GM12878 (cell line): ENCODE data around the gene KCNAB2. TPM values are rescaled to one million over a fixed set of nuclear protein-coding genes. Genes with fewer than 3 reads are reported as not detected.

ENCODE experiments used
- CBX3 ChIP-seq: fragments of 200-600 bp; sonication (generic); IDR thresholded peaks from 2 replicates; pipeline ENCODE4 v1.6.1; 2016; ENCODE audit warnings: low read depth, borderline replicate concordance
- CHD2 ChIP-seq: IDR thresholded peaks from 2 replicates; pipeline ENCODE4 v1.6.1; 2011; ENCODE audit warnings: low read depth, low read length, improper control_type of control experiment, borderline replicate concordance
- CHD4 ChIP-seq: fragments of 200-600 bp; sonication (generic); IDR thresholded peaks from 2 replicates; pipeline ENCODE4 v1.6.1; 2016; ENCODE audit warnings: mild to moderate bottlenecking
- DPF2 ChIP-seq: fragments of 450-650 bp; IDR thresholded peaks from 2 replicates; pipeline ENCODE4 v1.6.1; 2017; ENCODE audit warnings: mild to moderate bottlenecking
- EP300 ChIP-seq, 2 experiments: fragments of 150-350 bp in 1 of 2; IDR thresholded peaks; 2 replicates each; pipeline ENCODE4 v1.6.1; 2011 to 2012; ENCODE audit warnings: low read depth in 2 of 2, low read length in 2 of 2, borderline replicate concordance in 1 of 2, improper control_type of control experiment in 1 of 2, inconsistent platforms in 1 of 2; ENCODE audit not compliant: control insufficient read depth in 1 of 2
- FOS ChIP-seq: IDR thresholded peaks from 3 replicates; pipeline ENCODE4 v1.6.1; 2011; ENCODE audit warnings: borderline replicate concordance; ENCODE audit not compliant: insufficient read length; ENCODE audit errors: extremely low read depth
- HDAC6 ChIP-seq: fragments of 200-600 bp; sonication (generic); IDR thresholded peaks from one replicate; pipeline ENCODE4 v1.8.0; 2017; ENCODE audit warnings: antibody characterized with exemption; ENCODE audit not compliant: unreplicated experiment
- HDGF ChIP-seq: fragments of 450-650 bp; IDR thresholded peaks from 2 replicates; pipeline ENCODE4 v1.6.1; 2016; ENCODE audit warnings: antibody characterized with exemption
- IRF4 ChIP-seq: IDR thresholded peaks from 2 replicates; pipeline ENCODE4 v1.6.1; 2011; ENCODE audit warnings: low read depth, low read length
- KAT2A ChIP-seq: conservative IDR thresholded peaks from 2 replicates; pipeline ENCODE4 v1.6.1; 2011; ENCODE audit warnings: low read depth, low read length; ENCODE audit not compliant: control insufficient read depth
- NFIC ChIP-seq: IDR thresholded peaks from 2 replicates; pipeline ENCODE4 v1.6.1; 2012; ENCODE audit warnings: low read depth, mild to moderate bottlenecking, inconsistent platforms, low read length, moderate library complexity
- POLR2AphosphoS2 ChIP-seq: IDR thresholded peaks from 2 replicates; pipeline ENCODE4 v1.6.1; 2011; ENCODE audit warnings: low read depth, mild to moderate bottlenecking, low read length, improper control_type of control experiment, moderate library complexity
- RBBP5 ChIP-seq: fragments of 200-600 bp; sonication (generic); conservative IDR thresholded peaks from 2 replicates; pipeline ENCODE4 v1.6.1; 2016
- SIN3A ChIP-seq: IDR thresholded peaks from 2 replicates; pipeline ENCODE4 v1.6.1; 2012; ENCODE audit warnings: low read depth, low read length, improper control_type of control experiment
- SPI1 ChIP-seq: IDR thresholded peaks from 2 replicates; pipeline ENCODE4 v1.6.1; 2011; ENCODE audit warnings: low read depth, mild to moderate bottlenecking, low read length, moderate library complexity, borderline replicate concordance; ENCODE audit not compliant: insufficient read depth
- WRNIP1 ChIP-seq: IDR thresholded peaks from 2 replicates; pipeline ENCODE4 v1.6.1; 2011; ENCODE audit warnings: low read depth, low read length, improper control_type of control experiment, borderline replicate concordance
- ZBTB4 ChIP-seq: fragments of 450-650 bp; formaldehyde crosslinking; IDR thresholded peaks from 2 replicates; pipeline ENCODE4 v1.4.0; 2022; ENCODE audit warnings: mild to moderate bottlenecking, moderate library complexity
- ZNF592 ChIP-seq: fragments of 450-650 bp; IDR thresholded peaks from 2 replicates; pipeline ENCODE4 v1.6.1; 2017; ENCODE audit warnings: mild to moderate bottlenecking, moderate library complexity
- ZSCAN29 ChIP-seq: fragments of 450-650 bp; IDR thresholded peaks from 2 replicates; pipeline ENCODE4 v1.6.1; 2017; ENCODE audit warnings: mild to moderate bottlenecking, moderate library complexity
- polyA plus RNA-seq, 11 experiments: library from polyadenylated mRNA; depleted of rRNA in 4 of 11; unstranded in 6 of 11; stranded (reverse) in 5 of 11; fragments of >200 nt; fragmentation: Nextera tagmentation in 4 of 11; fragmentation: Illumina TruSeq in 1 of 11; extraction: Ambion mirVana in 4 of 11; extraction: Trizol in 1 of 11; gene quantifications; 1 replicate in 1 of 11; 2 replicates in 10 of 11; pipeline versions ENCODE4 v1.2.1 to v1.2.3, GENCODE V29; 2011 to 2016; ENCODE audit warnings: inconsistent platforms in 2 of 11, missing spikeins in 2 of 11, low read depth in 1 of 11
- total RNA-seq, 4 experiments: library from RNA; depleted of rRNA in 3 of 4; stranded (reverse); fragments of >200 nt in 3 of 4; fragmentation: Illumina TruSeq in 1 of 4; extraction: Trizol in 1 of 4; gene quantifications; 2 replicates each; pipeline versions ENCODE4 v1.2.1 to v1.2.3, GENCODE V29; 2013 to 2021
- TF ChIP-seq, protein P1 (sequence below): IDR thresholded peaks from 2 replicates; pipeline ENCODE4 v1.6.1; 2012; ENCODE audit warnings: low read depth, low read length, improper control_type of control experiment

KCNAB2 gene
- total and polyA plus RNA-seq, 10 of the 15 experiments (the other 5 are each of a cell fraction or from before 2014, with no cell fraction given), result 2.9 to 123 (median 62.4) TPM

DNA sequence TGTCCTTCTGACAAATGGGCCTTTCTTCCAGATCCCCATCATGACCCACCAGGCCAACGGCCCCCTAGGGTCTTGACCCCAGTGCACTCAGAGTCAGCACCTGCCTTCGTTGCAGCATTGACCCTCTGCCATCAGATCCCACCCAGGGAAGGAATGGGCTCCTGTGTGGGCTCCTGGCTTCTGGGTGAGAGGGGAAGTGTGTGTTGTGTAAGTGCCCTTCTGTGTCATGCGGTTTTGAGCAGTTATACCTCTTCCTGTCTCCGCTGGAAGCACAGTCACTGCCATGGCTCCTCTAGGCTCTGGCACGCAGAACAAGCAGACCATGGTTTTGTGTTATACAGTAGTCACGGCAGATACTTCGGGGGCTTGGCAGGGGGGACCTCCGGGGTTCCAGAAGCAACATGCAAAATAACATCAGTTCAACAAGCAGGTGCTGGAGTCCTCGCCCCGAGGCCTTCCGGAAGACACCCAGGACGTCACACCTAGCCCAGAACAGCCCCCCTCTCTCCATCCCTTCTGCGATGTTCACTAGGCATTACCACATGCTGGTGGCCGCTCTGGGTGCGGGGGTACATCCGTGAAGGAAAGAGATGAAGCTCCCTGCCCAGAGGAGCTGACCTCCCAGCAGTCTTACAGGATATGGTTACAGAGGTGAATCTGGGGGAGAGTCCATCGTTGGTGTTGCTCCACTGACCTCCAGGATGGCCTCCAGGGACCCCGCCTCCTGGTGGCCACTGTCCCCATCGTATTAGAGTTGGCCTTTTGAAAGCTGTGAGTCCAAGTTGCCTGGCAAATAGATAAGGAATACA lies 17.4 kb upstream of the KCNAB2 start (continued):
- TF ChIP-seq DPF2 (peak; percentile 47; the same call in 1 of the 2 replicates), HDGF (no peak), EP300 (IDR thresholded peaks at IDR 0.05; ENCODE audit: borderline replicate concordance in 1 of 2, control insufficient read depth in 1 of 2, low read depth in 2 of 2, low read length in 2 of 2) (peak in 1 of 2 experiments; percentile 17; a peak in 1 of 4 replicates), CBX3 (no peak), KAT2A (no peak), ZNF592 (0 out of 2 replicates have a peak, but pooled peaks have one; percentile 21), FOS (no peak), CHD2 (no peak), IRF4 (0 out of 2 replicates have a peak, but pooled peaks have one; percentile 19), SIN3A (0 out of 2 replicates have a peak, but pooled peaks have one; percentile 62), NFIC (0 out of 2 replicates have a peak, but pooled peaks have one; percentile 18), POLR2AphosphoS2 (no peak), CHD4 (no peak), ZBTB4 (CRISPR knock-in tag) (no peak), SPI1 (peak; percentile 85), HDAC6 (no peak), ZSCAN29 (no peak), WRNIP1 (0 out of 2 replicates have a peak, but pooled peaks have one; percentile 65), RBBP5 (no peak)
- TF ChIP-seq, protein P1, sequence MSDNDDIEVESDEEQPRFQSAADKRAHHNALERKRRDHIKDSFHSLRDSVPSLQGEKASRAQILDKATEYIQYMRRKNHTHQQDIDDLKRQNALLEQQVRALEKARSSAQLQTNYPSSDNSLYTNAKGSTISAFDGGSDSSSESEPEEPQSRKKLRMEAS, result 0 out of 2 replicates have a peak, but pooled peaks have one; percentile 7
